Small intestine (tissue), 7 donors: ENCODE results near the gene COL4A2. TPM values are rescaled to one million over a fixed set of nuclear protein-coding genes. Genes with fewer than 3 reads are reported as not detected.

Experiments
- DNase-seq, 2 donors: peaks; one replicate each; pipeline versions ENCODE4 v3.0.0 to v3.0.0-alpha.2; 2013
- FAIRE-seq: peaks from 2 replicates; lab custom pipeline; 2012; peaks lifted over from hg19 to GRCh38; lab: Jason Lieb, UNC
- H3K27ac ChIP-seq, 3 donors: one replicate each; pipeline ENCODE4 v1.5.1; 2013; ENCODE audit warnings: low read length in 2 of 3, mild to moderate bottlenecking in 2 of 3, control low read depth in 1 of 3, inconsistent platforms in 1 of 3, low read depth in 1 of 3, moderate library complexity in 1 of 3
- H3K27me3 ChIP-seq, 3 donors: one replicate each; pipeline ENCODE4 v1.6.1; 2013; ENCODE audit warnings: low read length in 3 of 3, inconsistent platforms in 1 of 3; ENCODE audit not compliant: control insufficient read depth in 3 of 3, insufficient read depth in 3 of 3
- H3K36me3 ChIP-seq, 3 donors: one replicate each; pipeline ENCODE4 v1.6.1; 2013; ENCODE audit warnings: low read length in 3 of 3, inconsistent platforms in 1 of 3, low read depth in 1 of 3, mild to moderate bottlenecking in 1 of 3, moderate library complexity in 1 of 3; ENCODE audit not compliant: control insufficient read depth in 3 of 3, insufficient read depth in 2 of 3
- H3K4me1 ChIP-seq, 3 donors: one replicate each; pipeline ENCODE4 v1.6.1; 2013; ENCODE audit warnings: low read length in 2 of 3, inconsistent platforms in 1 of 3, low read depth in 1 of 3, mild to moderate bottlenecking in 1 of 3, moderate library complexity in 1 of 3; ENCODE audit not compliant: control insufficient read depth in 3 of 3, insufficient read depth in 2 of 3
- H3K4me3 ChIP-seq, 3 donors: one replicate each; pipeline ENCODE4 v1.5.1; 2013; ENCODE audit warnings: low read length in 3 of 3, control low read depth in 1 of 3, inconsistent platforms in 1 of 3, low read depth in 1 of 3, mild to moderate bottlenecking in 1 of 3, moderate library complexity in 1 of 3
- H3K9me3 ChIP-seq, 2 donors: one replicate each; pipeline ENCODE4 v1.6.1; 2013; ENCODE audit warnings: low read depth in 1 of 2, low read length in 1 of 2; ENCODE audit not compliant: control insufficient read depth in 2 of 2, insufficient read depth in 1 of 2
- whole genome bisulfite sequencing, 3 donors: extraction: QIAGEN DNeasy Blood & Tissue Kit; methylation state at CpG; one replicate each; pipeline ENCODE4 v1.1.7; 2013; 5-methylcytosine and 5-hydroxymethylcytosine counted together
- polyA plus RNA-seq, 4 donors: library from polyadenylated mRNA; stranded (reverse) in 3 of 4; unstranded in 1 of 4; fragments of 200-250 nt in 3 of 4; fragments of 120-200 nt in 1 of 4; gene quantifications; one replicate each; pipeline versions ENCODE4 v1.2.1 to v1.2.3, GENCODE V29; 2013
- donor health status: healthy with polysubstance abuse.
- donor health status: control.
- donor health status: control.
- donor health status: Bipolar disorder and iron deficiency.
- donor health status: healthy.

Gene COL4A2
- polyA plus RNA-seq, 4 donors = 42.3 to 120 (median 64.6) TPM

- no peak overlapping the region for H3K4me3 ChIP-seq
- WGBS, 3 donors = 75 to 83% (median 81%) methylated on average over 6 of the region's 6 CpGs
- FAIRE-seq = no peak
- H3K27me3 ChIP-seq = no peaks in the 10 kb centered on the region
- DNase-seq = no peak
- H3K9me3 ChIP-seq = no peaks in the 10 kb centered on the region
- no peak overlapping the region for H3K27ac ChIP-seq
- peaks cover under 1 to 14% (median 4%) of the 10 kb centered on the region in 3 donors for H3K4me1 ChIP-seq
- H3K36me3 ChIP-seq = peaks cover 0 to 12% (median 0%) of the 10 kb centered on the region in 3 donors
Measured at GRCh38 chr13:110268061-110268460, 39.0 kb upstream of the COL4A2 start.

DNA sequence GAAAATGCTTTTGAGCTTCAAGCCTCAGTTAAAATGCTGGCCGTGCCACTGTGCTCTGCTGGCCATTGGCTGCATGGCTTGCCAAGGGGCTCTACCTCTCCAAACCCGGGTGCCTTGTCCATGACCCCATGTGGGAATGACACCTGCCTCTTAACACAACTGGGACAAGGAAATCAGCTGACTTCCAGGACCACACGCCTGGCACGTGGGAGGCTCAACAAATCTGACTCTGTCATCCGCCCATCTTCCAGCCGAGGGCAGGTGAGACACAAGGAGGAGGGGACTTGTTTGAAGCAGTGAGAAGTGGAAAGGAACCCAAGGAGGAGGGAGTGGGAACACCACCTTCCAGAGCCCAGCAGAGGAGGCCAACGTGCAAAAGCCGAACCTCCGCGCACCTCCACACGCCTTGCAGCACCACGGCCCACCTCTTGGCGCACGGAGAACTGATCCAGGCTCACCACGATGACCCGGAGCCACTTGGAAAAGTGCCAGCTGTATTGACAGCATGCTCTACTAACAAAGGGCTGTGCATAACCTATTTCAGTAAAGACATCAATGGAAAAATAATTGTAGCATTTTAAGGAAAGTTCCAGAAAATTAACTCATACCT, 38.4 kb upstream of the COL4A2 start:
- WGBS, 3 donors = 71 to 85% (median 73%) methylated on average over 16 of the region's 16 CpGs
- H3K36me3 ChIP-seq = peaks cover 0 to 12% (median 0%) of the 10 kb centered on the region in 3 donors
- H3K4me1 ChIP-seq = peaks cover 0 to 8% (median 0%) of the 10 kb centered on the region in 3 donors
- FAIRE-seq = no peak
- DNase-seq = no peak
- no peak overlapping the region for H3K27ac ChIP-seq
- H3K27me3 ChIP-seq = no peaks in the 10 kb centered on the region
- no peak overlapping the region for H3K4me3 ChIP-seq
- H3K9me3 ChIP-seq = no peaks in the 10 kb centered on the region

DNA sequence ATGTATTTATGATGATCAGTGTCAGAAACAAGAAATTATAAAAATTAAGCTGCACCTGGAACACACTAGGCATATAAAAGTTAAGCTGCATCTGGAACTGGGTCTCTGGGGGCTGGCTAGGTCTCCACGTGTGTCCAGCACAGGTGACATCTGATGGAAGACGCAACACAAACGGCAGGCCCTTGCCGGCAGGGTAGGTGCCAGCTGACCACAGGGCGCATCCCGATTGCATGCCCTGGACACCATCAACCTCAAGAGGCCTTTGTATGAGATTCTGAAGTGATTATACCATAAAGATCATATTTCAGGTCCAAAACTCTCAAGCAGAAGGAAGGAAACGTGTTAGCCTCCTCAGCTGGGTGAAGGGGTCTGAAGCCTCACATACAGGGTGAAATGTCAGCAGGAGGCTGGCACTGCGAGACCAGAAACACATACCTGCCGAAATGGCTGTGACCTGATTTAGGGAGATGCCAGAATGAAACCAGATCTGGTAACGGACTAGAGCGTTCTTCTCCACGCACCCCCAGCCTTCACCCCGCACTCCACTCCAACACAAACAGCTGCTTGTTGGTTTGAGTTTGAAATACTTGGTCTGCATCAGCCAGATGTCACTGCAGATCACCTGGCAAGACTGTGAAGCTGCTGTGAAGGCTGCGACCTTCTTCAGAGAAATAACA, 37.4 kb upstream of the COL4A2 start:
- no peak for DNase-seq
- peaks cover 0 to 12% (median 0%) of the 10 kb centered on the region in 3 donors for H3K36me3 ChIP-seq
- no peak for FAIRE-seq
- no peaks in the 10 kb centered on the region for H3K27me3 ChIP-seq
- no peaks in the 10 kb centered on the region for H3K4me1 ChIP-seq
- H3K9me3 ChIP-seq = no peaks in the 10 kb centered on the region
- no peak overlapping the region for H3K27ac ChIP-seq
- no peak overlapping the region for H3K4me3 ChIP-seq
- WGBS, 3 donors = 82 to 88% (median 83%) methylated on average over 14 of the region's 14 CpGs

GRCh38 chr13:110270507-110270906, 36.6 kb upstream of the COL4A2 start:
- 68 to 78% (median 74%) methylated on average over 7 of the region's 7 CpGs for WGBS, 3 donors
- no peaks in the 10 kb centered on the region for H3K4me1 ChIP-seq
- H3K27ac ChIP-seq = no peak overlapping the region
- no peak for FAIRE-seq
- DNase-seq = no peak
- no peak overlapping the region for H3K4me3 ChIP-seq
- no peaks in the 10 kb centered on the region for H3K27me3 ChIP-seq
- H3K9me3 ChIP-seq = no peaks in the 10 kb centered on the region
- peaks cover 0 to 10% (median 0%) of the 10 kb centered on the region in 3 donors for H3K36me3 ChIP-seq

DNA sequence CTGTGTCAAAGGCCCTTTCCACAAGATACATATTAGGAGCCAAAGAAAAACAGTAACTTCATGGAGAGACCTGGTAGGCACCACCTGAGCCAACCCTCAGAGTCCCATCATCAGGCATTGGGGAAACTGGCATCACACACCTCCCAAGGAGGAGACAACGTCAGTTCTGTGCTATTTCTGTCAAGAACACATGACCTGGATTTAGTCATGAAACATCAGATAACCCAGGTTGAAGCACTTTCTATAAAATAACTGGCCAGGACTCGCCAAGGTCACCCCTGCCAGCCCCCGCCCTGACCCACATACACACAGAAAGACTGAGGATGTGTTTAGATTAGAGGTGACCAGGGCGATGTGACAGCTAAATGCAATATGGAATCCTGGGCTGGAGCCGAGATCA, 35.8 kb upstream of the COL4A2 start:
- H3K9me3 ChIP-seq = no peaks in the 10 kb centered on the region
- 55 to 77% (median 60%) methylated on average over 5 of the region's 5 CpGs for WGBS, 3 donors
- H3K4me1 ChIP-seq = no peaks in the 10 kb centered on the region
- H3K27me3 ChIP-seq = no peaks in the 10 kb centered on the region
- FAIRE-seq (no peak), DNase-seq (no peak)
- H3K4me3 ChIP-seq = no peak overlapping the region
- peaks cover 0 to 4% (median 0%) of the 10 kb centered on the region in 3 donors for H3K36me3 ChIP-seq
- no peak overlapping the region for H3K27ac ChIP-seq

- Histone ChIP-seq H3K4me3 (no peak overlapping the region), H3K9me3 (no peaks in the 10 kb centered on the region), H3K27ac (no peak overlapping the region), H3K4me1 (no peaks in the 10 kb centered on the region), H3K36me3 (peaks cover 0 to 4% (median 0%) of the 10 kb centered on the region in 3 donors), H3K27me3 (no peaks in the 10 kb centered on the region)
- WGBS, 3 donors = 72 to 83% (median 75%) methylated on average over 5 of the region's 5 CpGs
- FAIRE-seq (no peak), DNase-seq (no peak)
Measured at GRCh38 chr13:110272227-110272626, 34.9 kb upstream of the COL4A2 start.

- no peaks in the 10 kb centered on the region for H3K27me3 ChIP-seq
- no peaks in the 10 kb centered on the region for H3K9me3 ChIP-seq
- H3K4me3 ChIP-seq = no peak overlapping the region
- 78 to 87% (median 81%) methylated on average over 6 of the region's 6 CpGs for WGBS, 3 donors
- peaks cover 0 to 4% (median 0%) of the 10 kb centered on the region in 3 donors for H3K36me3 ChIP-seq
- FAIRE-seq = no peak
- no peak overlapping the region for H3K27ac ChIP-seq
- no peaks in the 10 kb centered on the region for H3K4me1 ChIP-seq
- no peak for DNase-seq
Measured at GRCh38 chr13:110272651-110273050, 34.4 kb upstream of the COL4A2 start.

DNA sequence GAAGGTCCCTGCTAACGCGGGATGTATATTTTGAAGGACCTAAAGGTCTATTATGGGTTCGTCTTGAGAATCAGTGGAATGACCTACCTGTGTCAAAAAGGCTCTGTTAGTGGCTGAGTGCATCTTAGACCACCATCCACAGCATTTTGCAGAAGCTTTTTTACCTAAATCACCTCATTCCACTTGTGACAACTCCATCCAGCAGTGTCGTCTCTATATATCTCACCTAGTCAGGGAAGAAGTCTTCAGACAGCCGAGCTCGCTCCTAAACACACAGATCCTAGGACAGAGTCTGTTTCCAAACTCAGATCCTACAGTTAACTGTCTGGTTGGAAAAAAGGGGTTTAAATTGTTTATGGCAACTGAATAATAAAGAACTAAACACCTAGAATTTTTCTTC, 33.8 kb upstream of the COL4A2 start:
- no peaks in the 10 kb centered on the region for H3K4me1 ChIP-seq
- no peaks in the 10 kb centered on the region for H3K27me3 ChIP-seq
- FAIRE-seq = no peak
- no peak overlapping the region for H3K4me3 ChIP-seq
- H3K9me3 ChIP-seq = no peaks in the 10 kb centered on the region
- H3K36me3 ChIP-seq = peaks cover 0 to 4% (median 0%) of the 10 kb centered on the region in 3 donors
- WGBS, 3 donors = 88 to 93% (median 90%) methylated on average over 6 of the region's 6 CpGs
- H3K27ac ChIP-seq = no peak overlapping the region
- DNase-seq = no peak
